GM23338 (cell line): Measurements from ENCODE around the gene FAXDC2.
A peak's percentile ranks its signal among the peaks of the same experiment; 100 is the strongest.

Experiments used
- EZH2 ChIP-seq: fragments of 200-600 bp; sonication (generic); IDR thresholded peaks from one replicate; pipeline ENCODE4 v1.8.0; 2017; ENCODE audit warnings: antibody characterized with exemption, mild to moderate bottlenecking, low read depth; ENCODE audit not compliant: unreplicated experiment
- EZH2phosphoT487 ChIP-seq: fragments of 200-600 bp; sonication (generic); IDR thresholded peaks from one replicate; pipeline ENCODE4 v1.8.1; 2018; ENCODE audit warnings: antibody characterized with exemption; ENCODE audit not compliant: unreplicated experiment
- POLR2AphosphoS5 ChIP-seq: IDR thresholded peaks from 2 replicates; pipeline ENCODE4 v1.6.1; 2016; ENCODE audit warnings: antibody characterized with exemption, low read depth
- TF ChIP-seq, protein P1 (sequence below), 2 experiments: fragments of 200-600 bp in 1 of 2; sonication (generic) in 1 of 2; conservative IDR thresholded peaks; 2 replicates each; pipeline versions ENCODE4 v1.5.1 to v1.6.1; 2016 to 2017; ENCODE audit warnings: antibody characterized with exemption in 2 of 2, low read depth in 2 of 2, mild to moderate bottlenecking in 2 of 2, moderate library complexity in 1 of 2
- TF ChIP-seq, protein P2 (sequence below): IDR thresholded peaks from one replicate; pipeline ENCODE4 v1.6.1; 2018; ENCODE audit warnings: antibody characterized with exemption; ENCODE audit not compliant: unreplicated experiment

DNA sequence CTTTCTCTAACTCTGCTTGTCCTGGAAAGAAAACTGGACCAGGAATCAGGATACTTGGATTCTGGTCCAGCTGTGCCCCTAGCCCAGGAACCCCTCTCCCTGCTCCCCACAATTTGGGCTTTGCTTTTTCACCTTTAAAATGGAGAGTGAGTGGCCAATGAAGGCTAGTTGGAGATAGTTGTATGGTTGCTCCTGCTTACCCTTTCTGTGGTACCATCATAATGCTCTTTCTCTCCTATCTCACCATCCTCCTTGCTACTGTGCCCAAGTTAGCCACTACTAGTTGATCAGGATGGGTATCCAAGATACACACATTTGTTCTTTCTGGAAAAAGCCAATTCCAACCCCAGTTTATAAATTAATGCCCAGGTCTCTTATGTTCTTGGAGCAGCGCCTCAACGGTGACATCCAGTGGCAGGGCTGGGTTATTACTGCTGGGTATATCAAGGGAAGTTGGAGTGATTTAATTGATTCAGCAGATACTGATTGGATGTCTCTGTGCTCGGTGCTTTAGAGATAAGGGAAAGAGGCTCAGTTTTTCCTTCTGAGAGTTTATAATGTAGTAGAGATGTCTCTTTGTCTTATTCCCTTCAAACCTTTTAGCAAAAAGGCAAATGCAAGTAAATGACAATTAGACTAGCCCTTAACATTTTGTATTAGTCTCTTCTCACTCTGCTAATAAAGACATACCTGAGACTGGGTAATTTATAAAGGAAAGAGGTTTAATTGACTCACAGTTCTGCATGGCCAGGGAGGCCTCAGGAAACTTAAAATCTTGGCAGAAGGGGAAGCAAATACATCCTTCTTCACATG is 38.5 kb downstream of the FAXDC2 start:
- TF ChIP-seq, protein P1, sequence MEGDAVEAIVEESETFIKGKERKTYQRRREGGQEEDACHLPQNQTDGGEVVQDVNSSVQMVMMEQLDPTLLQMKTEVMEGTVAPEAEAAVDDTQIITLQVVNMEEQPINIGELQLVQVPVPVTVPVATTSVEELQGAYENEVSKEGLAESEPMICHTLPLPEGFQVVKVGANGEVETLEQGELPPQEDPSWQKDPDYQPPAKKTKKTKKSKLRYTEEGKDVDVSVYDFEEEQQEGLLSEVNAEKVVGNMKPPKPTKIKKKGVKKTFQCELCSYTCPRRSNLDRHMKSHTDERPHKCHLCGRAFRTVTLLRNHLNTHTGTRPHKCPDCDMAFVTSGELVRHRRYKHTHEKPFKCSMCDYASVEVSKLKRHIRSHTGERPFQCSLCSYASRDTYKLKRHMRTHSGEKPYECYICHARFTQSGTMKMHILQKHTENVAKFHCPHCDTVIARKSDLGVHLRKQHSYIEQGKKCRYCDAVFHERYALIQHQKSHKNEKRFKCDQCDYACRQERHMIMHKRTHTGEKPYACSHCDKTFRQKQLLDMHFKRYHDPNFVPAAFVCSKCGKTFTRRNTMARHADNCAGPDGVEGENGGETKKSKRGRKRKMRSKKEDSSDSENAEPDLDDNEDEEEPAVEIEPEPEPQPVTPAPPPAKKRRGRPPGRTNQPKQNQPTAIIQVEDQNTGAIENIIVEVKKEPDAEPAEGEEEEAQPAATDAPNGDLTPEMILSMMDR (conservative IDR thresholded peaks at IDR 0.05; ENCODE audit: low read depth in 2 of 2): peak; percentile 82 to 97
- TF ChIP-seq, protein P2, sequence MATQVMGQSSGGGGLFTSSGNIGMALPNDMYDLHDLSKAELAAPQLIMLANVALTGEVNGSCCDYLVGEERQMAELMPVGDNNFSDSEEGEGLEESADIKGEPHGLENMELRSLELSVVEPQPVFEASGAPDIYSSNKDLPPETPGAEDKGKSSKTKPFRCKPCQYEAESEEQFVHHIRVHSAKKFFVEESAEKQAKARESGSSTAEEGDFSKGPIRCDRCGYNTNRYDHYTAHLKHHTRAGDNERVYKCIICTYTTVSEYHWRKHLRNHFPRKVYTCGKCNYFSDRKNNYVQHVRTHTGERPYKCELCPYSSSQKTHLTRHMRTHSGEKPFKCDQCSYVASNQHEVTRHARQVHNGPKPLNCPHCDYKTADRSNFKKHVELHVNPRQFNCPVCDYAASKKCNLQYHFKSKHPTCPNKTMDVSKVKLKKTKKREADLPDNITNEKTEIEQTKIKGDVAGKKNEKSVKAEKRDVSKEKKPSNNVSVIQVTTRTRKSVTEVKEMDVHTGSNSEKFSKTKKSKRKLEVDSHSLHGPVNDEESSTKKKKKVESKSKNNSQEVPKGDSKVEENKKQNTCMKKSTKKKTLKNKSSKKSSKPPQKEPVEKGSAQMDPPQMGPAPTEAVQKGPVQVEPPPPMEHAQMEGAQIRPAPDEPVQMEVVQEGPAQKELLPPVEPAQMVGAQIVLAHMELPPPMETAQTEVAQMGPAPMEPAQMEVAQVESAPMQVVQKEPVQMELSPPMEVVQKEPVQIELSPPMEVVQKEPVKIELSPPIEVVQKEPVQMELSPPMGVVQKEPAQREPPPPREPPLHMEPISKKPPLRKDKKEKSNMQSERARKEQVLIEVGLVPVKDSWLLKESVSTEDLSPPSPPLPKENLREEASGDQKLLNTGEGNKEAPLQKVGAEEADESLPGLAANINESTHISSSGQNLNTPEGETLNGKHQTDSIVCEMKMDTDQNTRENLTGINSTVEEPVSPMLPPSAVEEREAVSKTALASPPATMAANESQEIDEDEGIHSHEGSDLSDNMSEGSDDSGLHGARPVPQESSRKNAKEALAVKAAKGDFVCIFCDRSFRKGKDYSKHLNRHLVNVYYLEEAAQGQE: no peak
- TF ChIP-seq POLR2AphosphoS5 (no peak), EZH2 (no peak), EZH2phosphoT487 (no peak)
